ENCODE results near the gene SH3D19. TPM values are rescaled to one million over a fixed set of nuclear protein-coding genes. Genes with fewer than 3 reads are reported as not detected.
A peak's percentile ranks its signal among the peaks of the same experiment; 100 is the strongest.
"Not testable (repeated sequence)": the region's sequence is repeated elsewhere in the genome, so short reads cannot be mapped to it uniquely, and the experiment has no call there.

Gene SH3D19
- total RNA-seq, 2 experiments from 2014 or later: not detected

GRCh38 chr4:151340751-151341385 lies 15.5 kb upstream of the SH3D19 start:
- H3K27me3 Mint-ChIP-seq (ENCODE audit: low read depth): peaks cover 17% of the 10 kb centered on the region
- H3K36me3 Mint-ChIP-seq (ENCODE audit: low read depth): no peaks in the 10 kb centered on the region
- no peak overlapping the region for H3K4me3 Mint-ChIP-seq
- no peak overlapping the region for H3K27ac Mint-ChIP-seq
- ChIA-PET CTCF (no interaction called here), POLR2A (interaction anchor here (0.6 to 0.7 kb wide), 2 partner anchors 416 to 884 kb away, joined by 3 to 4 read pairs; no protein-coding TSS in a partner anchor)
- DNase-seq: no peak
- H3K4me1 Mint-ChIP-seq (ENCODE audit: low read depth): no peaks in the 10 kb centered on the region
- no peaks in the 10 kb centered on the region for H3K9me3 Mint-ChIP-seq (ENCODE audit: insufficient read depth)
- no peak for ATAC-seq

- ATAC-seq (no peak), DNase-seq (no peak)
- H3K4me3 Mint-ChIP-seq: no peak overlapping the region
- no peaks in the 10 kb centered on the region for H3K4me1 Mint-ChIP-seq (ENCODE audit: low read depth)
- ChIA-PET POLR2A (no interaction called here), CTCF (no interaction called here)
- H3K9me3 Mint-ChIP-seq (ENCODE audit: insufficient read depth): no peaks in the 10 kb centered on the region
- peaks cover 13% of the 10 kb centered on the region for H3K27me3 Mint-ChIP-seq (ENCODE audit: low read depth)
- H3K27ac Mint-ChIP-seq: no peak overlapping the region
- H3K36me3 Mint-ChIP-seq (ENCODE audit: low read depth): no peaks in the 10 kb centered on the region
Measured at GRCh38 chr4:151339467-151339866, 14.1 kb upstream of the SH3D19 start.

GRCh38 chr4:151331276-151332042 lies 6.1 kb upstream of the SH3D19 start:
- no peaks in the 10 kb centered on the region for H3K4me1 Mint-ChIP-seq (ENCODE audit: low read depth)
- ATAC-seq (no peak), DNase-seq (no peak)
- H3K4me3 Mint-ChIP-seq: no peak overlapping the region
- no peaks in the 10 kb centered on the region for H3K9me3 Mint-ChIP-seq (ENCODE audit: insufficient read depth)
- ChIA-PET CTCF (no interaction called here), POLR2A (no interaction called here)
- no peak overlapping the region for H3K27ac Mint-ChIP-seq
- peaks cover 12% of the 10 kb centered on the region for H3K27me3 Mint-ChIP-seq (ENCODE audit: low read depth)
- no peaks in the 10 kb centered on the region for H3K36me3 Mint-ChIP-seq (ENCODE audit: low read depth)

DNA sequence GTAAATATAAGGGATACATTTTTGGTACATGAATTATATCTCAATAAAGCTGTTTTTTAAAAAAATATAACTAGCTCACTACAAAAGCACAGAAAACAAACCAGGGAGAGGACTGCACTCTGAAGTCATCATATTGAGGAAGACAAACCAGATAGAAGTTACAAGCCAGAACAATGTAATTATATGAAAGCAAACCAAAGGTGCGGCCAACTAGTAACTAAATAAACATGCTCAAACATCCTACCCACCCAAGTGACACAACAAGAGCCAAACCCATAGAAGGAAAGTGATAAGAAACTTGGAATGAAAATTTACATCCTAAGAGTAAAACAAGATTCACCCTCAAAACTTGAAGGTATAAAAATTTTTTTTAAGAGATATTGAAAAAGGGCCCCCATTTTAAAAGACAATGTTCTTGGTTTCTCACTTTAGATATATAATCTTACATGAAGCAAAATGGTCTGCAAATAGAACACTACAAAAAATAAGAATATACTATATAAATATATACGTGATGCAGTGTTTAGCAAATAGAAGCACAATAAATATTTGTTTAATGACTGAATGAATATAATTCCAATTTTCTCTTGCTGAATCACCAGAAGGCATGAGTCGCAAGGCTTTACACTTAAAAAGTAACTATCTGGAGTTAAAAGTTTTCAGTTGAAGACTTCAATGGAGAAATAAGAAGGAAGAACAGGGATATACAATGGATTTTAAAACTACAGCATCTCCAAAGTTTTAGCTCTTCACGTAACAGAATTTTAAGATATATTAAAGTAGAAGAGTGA lies 4.0 kb upstream of the SH3D19 start:
- no peak overlapping the region for H3K27ac Mint-ChIP-seq
- POLR2A ChIA-PET: no interaction called here
- DNase-seq (no peak), ATAC-seq (no peak)
- no peaks in the 10 kb centered on the region for H3K36me3 Mint-ChIP-seq (ENCODE audit: low read depth)
- no peaks in the 10 kb centered on the region for H3K9me3 Mint-ChIP-seq (ENCODE audit: insufficient read depth)
- CTCF ChIA-PET: no interaction called here
- H3K4me3 Mint-ChIP-seq: no peak overlapping the region
- peaks cover 22% of the 10 kb centered on the region for H3K27me3 Mint-ChIP-seq (ENCODE audit: low read depth)
- peaks cover 5% of the 10 kb centered on the region for H3K4me1 Mint-ChIP-seq (ENCODE audit: low read depth)

GRCh38 chr4:151325949-151326246 lies 493 bp upstream of the SH3D19 start:
- no peak for ATAC-seq
- ChIA-PET POLR2A (no interaction called here), CTCF (no interaction called here)
- peaks cover 5% of the 10 kb centered on the region for H3K4me1 Mint-ChIP-seq (ENCODE audit: low read depth)
- H3K27me3 Mint-ChIP-seq (ENCODE audit: low read depth): peaks cover 49% of the 10 kb centered on the region
- no peak overlapping the region for H3K27ac Mint-ChIP-seq
- H3K9me3 Mint-ChIP-seq (ENCODE audit: insufficient read depth): no peaks in the 10 kb centered on the region
- DNase-seq: no peak
- no peaks in the 10 kb centered on the region for H3K36me3 Mint-ChIP-seq (ENCODE audit: low read depth)
- no peak overlapping the region for H3K4me3 Mint-ChIP-seq

- Mint-ChIP-seq H3K27ac (no peak overlapping the region), H3K36me3 (ENCODE audit: low read depth) (no peaks in the 10 kb centered on the region), H3K4me1 (ENCODE audit: low read depth) (peaks cover 5% of the 10 kb centered on the region), H3K9me3 (ENCODE audit: insufficient read depth) (no peaks in the 10 kb centered on the region), H3K27me3 (ENCODE audit: low read depth) (peaks cover 52% of the 10 kb centered on the region), H3K4me3 (no peak overlapping the region)
- peak; percentile 27 for ATAC-seq
- DNase-seq: no peak
- ChIA-PET POLR2A (no interaction called here), CTCF (no interaction called here)
Measured at GRCh38 chr4:151324752-151325110, 674 bp downstream of the SH3D19 start.

DNA sequence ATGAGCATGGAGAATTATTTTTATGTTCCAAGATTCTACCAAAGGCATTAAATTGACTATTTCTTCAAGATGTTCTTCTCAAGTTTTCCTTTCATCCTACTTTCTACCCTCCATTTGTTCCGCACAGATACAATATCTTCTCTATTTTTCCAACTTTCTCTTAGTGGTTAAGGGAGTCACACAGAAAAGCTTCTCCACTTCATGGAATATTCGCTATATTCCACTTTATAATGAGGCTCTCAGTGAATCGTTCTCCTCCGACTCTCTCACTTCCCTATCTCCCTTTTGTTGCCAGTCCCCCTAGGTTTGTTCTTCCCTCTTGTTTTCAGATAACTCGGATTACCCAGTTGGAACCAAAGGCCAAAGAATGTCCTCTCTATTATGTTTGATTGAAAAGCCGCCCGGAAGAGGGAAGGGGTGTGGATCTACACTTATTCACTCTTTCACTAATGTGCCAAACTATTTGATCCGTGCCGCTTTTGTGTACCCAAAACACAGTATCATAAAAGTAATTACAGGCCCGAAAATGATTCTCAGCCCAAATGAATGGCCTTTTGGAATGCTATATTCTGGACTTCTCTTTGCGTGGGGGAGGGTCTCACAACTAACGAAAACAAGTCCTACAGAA lies 1.2 kb downstream of the SH3D19 start:
- H3K4me3 Mint-ChIP-seq: peak overlapping the region; percentile 4
- no peaks in the 10 kb centered on the region for H3K9me3 Mint-ChIP-seq (ENCODE audit: insufficient read depth)
- H3K27me3 Mint-ChIP-seq (ENCODE audit: low read depth): peaks cover 52% of the 10 kb centered on the region
- ATAC-seq (no peak), DNase-seq (no peak)
- ChIA-PET POLR2A (no interaction called here), CTCF (no interaction called here)
- H3K36me3 Mint-ChIP-seq (ENCODE audit: low read depth): no peaks in the 10 kb centered on the region
- peaks cover 5% of the 10 kb centered on the region for H3K4me1 Mint-ChIP-seq (ENCODE audit: low read depth)
- H3K27ac Mint-ChIP-seq: no peak overlapping the region

GRCh38 chr4:151323667-151324066 lies 1.7 kb downstream of the SH3D19 start:
- Mint-ChIP-seq H3K4me3 (no peak overlapping the region), H3K4me1 (ENCODE audit: low read depth) (peaks cover 5% of the 10 kb centered on the region), H3K27me3 (ENCODE audit: low read depth) (peaks cover 50% of the 10 kb centered on the region), H3K27ac (no peak overlapping the region), H3K9me3 (ENCODE audit: insufficient read depth) (no peaks in the 10 kb centered on the region), H3K36me3 (ENCODE audit: low read depth) (no peaks in the 10 kb centered on the region)
- ATAC-seq (no peak), DNase-seq (no peak)
- ChIA-PET CTCF (no interaction called here), POLR2A (no interaction called here)

- ChIA-PET POLR2A (no interaction called here), CTCF (no interaction called here)
- H3K4me3 Mint-ChIP-seq: no peak overlapping the region
- peaks cover 50% of the 10 kb centered on the region for H3K27me3 Mint-ChIP-seq (ENCODE audit: low read depth)
- no peaks in the 10 kb centered on the region for H3K36me3 Mint-ChIP-seq (ENCODE audit: low read depth)
- H3K27ac Mint-ChIP-seq: no peak overlapping the region
- H3K4me1 Mint-ChIP-seq (ENCODE audit: low read depth): peaks cover 5% of the 10 kb centered on the region
- H3K9me3 Mint-ChIP-seq (ENCODE audit: insufficient read depth): no peaks in the 10 kb centered on the region
- DNase-seq: no peak
- no peak for ATAC-seq
Measured at GRCh38 chr4:151322570-151322969, 2.8 kb downstream of the SH3D19 start.

- H3K36me3 Mint-ChIP-seq (ENCODE audit: low read depth); DNase-seq; H3K9me3 Mint-ChIP-seq (ENCODE audit: insufficient read depth); CTCF ChIA-PET; H3K4me1 Mint-ChIP-seq (ENCODE audit: low read depth); H3K27ac Mint-ChIP-seq; POLR2A ChIA-PET; ATAC-seq; H3K4me3 Mint-ChIP-seq: not testable (repeated sequence)
- peaks cover 49% of the 10 kb centered on the region for H3K27me3 Mint-ChIP-seq (ENCODE audit: low read depth)
Measured at GRCh38 chr4:151322161-151322560, 3.2 kb downstream of the SH3D19 start.

- Mint-ChIP-seq H3K36me3 (ENCODE audit: low read depth) (no peaks in the 10 kb centered on the region), H3K4me1 (ENCODE audit: low read depth) (peaks cover 5% of the 10 kb centered on the region), H3K27ac (no peak overlapping the region), H3K4me3 (no peak overlapping the region), H3K9me3 (ENCODE audit: insufficient read depth) (no peaks in the 10 kb centered on the region), H3K27me3 (ENCODE audit: low read depth) (peaks cover 44% of the 10 kb centered on the region)
- ATAC-seq: no peak
- ChIA-PET POLR2A (no interaction called here), CTCF (no interaction called here)
- DNase-seq: no peak
Measured at GRCh38 chr4:151321586-151321985, 3.8 kb downstream of the SH3D19 start.

DNA sequence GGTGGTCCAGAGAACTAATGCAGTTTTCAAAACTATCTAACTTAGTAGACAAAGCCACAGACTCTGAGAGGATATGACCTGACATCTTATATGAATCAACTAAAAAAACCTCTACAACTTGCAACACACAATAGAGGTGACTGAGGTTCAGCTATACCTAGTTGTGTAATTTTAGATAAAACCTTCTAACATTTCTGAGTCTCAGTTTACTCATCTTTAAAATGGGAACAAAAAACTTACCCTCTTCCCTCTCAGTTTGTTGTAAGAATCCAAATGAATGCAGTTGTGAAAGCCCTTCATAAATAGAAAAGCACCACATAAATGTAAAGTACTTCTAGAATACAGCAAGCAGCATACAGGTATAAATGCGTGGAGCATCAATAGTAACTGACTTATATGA lies 5.9 kb downstream of the SH3D19 start:
- Mint-ChIP-seq H3K36me3 (ENCODE audit: low read depth) (no peaks in the 10 kb centered on the region), H3K27me3 (ENCODE audit: low read depth) (peaks cover 34% of the 10 kb centered on the region), H3K27ac (no peak overlapping the region), H3K9me3 (ENCODE audit: insufficient read depth) (no peaks in the 10 kb centered on the region), H3K4me3 (no peak overlapping the region), H3K4me1 (ENCODE audit: low read depth) (no peaks in the 10 kb centered on the region)
- no peak for DNase-seq
- ChIA-PET CTCF (no interaction called here), POLR2A (no interaction called here)
- ATAC-seq: no peak

All from activated CD8-positive, alpha-beta T cell treated with anti-CD3 and anti-CD28 coated beads, Interleukin-2, amount 10 ng/mL, durations not matched to agents 7 days and 5 days (primary cell).